Activated naive CD8-positive, alpha-beta T cell treated with anti-CD3 and anti-CD28 coated beads for 36 hours (primary cell): ENCODE results near the gene IL22. TPM values are rescaled to one million over a fixed set of nuclear protein-coding genes. Genes with fewer than 3 reads are reported as not detected.

Experiments
- DNase-seq: peaks from one replicate; pipeline ENCODE4 v3.0.0; 2021
- H3K27ac Mint-ChIP-seq: one replicate; pipeline ENCODE4 v1.8.0; 2022; ENCODE audit warnings: mild to moderate bottlenecking, moderate library complexity, mixed read lengths
- H3K27me3 Mint-ChIP-seq: one replicate; pipeline ENCODE4 v1.8.0; 2022; ENCODE audit warnings: mild to moderate bottlenecking, mixed read lengths
- H3K36me3 Mint-ChIP-seq: one replicate; pipeline ENCODE4 v1.8.0; 2021; ENCODE audit warnings: mild to moderate bottlenecking, mixed read lengths
- H3K4me1 Mint-ChIP-seq: one replicate; pipeline ENCODE4 v1.8.0; 2021; ENCODE audit warnings: mixed read lengths
- H3K4me3 Mint-ChIP-seq: one replicate; pipeline ENCODE4 v1.8.0; 2022; ENCODE audit warnings: mild to moderate bottlenecking, moderate library complexity, mixed read lengths
- H3K9me3 Mint-ChIP-seq: one replicate; pipeline ENCODE4 v1.8.0; 2022; ENCODE audit warnings: mixed read lengths
- total RNA-seq, 2 experiments: library from RNA; stranded (reverse); gene quantifications; one replicate each; pipeline ENCODE4 v1.2.3, GENCODE V29; 2021

IL22 gene
- total RNA-seq, 2 experiments from 2014 or later = 0.31 to 0.64 TPM

DNA sequence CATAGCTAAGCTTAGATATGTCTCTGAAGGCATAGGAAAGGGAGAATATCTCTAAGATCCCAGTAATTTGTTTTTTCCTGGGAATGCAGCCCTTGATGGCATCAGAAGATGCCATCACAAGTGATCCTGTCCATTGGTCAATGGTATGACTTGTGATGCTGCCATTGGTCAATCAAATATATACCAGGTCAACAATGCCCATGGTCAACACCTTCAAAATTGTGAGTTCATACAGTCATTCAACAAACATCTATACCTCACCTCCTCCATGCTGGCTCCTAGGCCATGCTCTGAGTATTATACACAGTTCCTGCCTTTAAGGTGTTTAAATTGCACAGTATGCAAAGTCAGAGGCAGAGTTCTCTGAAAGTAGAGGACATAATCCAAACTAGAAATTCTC, 19.3 kb upstream of the IL22 start:
- DNase-seq = no peak
- peaks cover 6% of the 10 kb centered on the region for H3K27me3 Mint-ChIP-seq
- H3K27ac Mint-ChIP-seq = no peak overlapping the region
- no peaks in the 10 kb centered on the region for H3K36me3 Mint-ChIP-seq
- no peak overlapping the region for H3K4me3 Mint-ChIP-seq
- H3K9me3 Mint-ChIP-seq = no peaks in the 10 kb centered on the region
- peaks cover 35% of the 10 kb centered on the region for H3K4me1 Mint-ChIP-seq

DNA sequence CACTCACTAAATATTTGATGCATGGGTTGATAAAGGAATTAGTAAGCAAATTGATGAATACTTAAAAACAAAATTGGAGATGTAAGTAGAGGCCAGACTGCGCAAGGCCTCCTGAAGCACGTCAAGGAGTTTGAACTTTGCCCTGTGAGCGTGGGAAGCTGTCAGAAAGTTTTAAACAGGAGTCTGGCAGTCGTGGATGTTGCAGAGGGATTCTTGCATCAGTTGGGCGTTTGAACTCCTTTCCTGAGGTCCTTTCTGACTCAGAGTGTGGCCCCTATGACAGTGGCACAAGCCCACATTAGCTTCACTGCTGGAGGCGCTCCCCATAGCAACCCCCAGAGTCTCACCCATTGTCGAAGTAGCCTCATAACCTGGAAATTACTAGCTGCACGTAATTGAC, 17.9 kb upstream of the IL22 start:
- H3K27ac Mint-ChIP-seq = no peak overlapping the region
- peaks cover 2% of the 10 kb centered on the region for H3K9me3 Mint-ChIP-seq
- no peak overlapping the region for H3K4me3 Mint-ChIP-seq
- peaks cover 6% of the 10 kb centered on the region for H3K27me3 Mint-ChIP-seq
- H3K4me1 Mint-ChIP-seq = peaks cover 36% of the 10 kb centered on the region
- peaks cover 3% of the 10 kb centered on the region for H3K36me3 Mint-ChIP-seq
- no peak for DNase-seq

DNA sequence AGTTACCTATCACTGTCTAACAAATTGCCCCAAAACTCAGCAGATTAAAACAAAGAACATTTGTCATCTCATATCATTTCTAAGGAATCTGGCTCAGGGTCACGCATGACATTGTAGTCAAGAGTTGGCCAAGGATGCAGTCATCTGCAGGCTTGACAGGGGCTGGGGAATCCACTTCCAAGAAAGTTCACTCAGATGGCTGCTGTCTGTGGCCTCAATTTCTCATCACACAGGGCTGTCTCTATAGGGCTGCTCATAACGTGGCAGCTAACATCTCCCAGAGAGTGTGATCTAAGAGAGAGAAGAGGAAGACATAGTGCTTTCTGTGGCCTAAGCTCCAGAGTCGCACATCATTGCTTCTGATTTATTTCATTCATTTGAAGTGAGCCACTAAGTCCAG, 17.0 kb upstream of the IL22 start:
- peaks cover 10% of the 10 kb centered on the region for H3K27me3 Mint-ChIP-seq
- no peak overlapping the region for H3K4me3 Mint-ChIP-seq
- no peak overlapping the region for H3K27ac Mint-ChIP-seq
- peaks cover 33% of the 10 kb centered on the region for H3K4me1 Mint-ChIP-seq
- DNase-seq = no peak
- H3K36me3 Mint-ChIP-seq = peaks cover 3% of the 10 kb centered on the region
- H3K9me3 Mint-ChIP-seq = peaks cover 2% of the 10 kb centered on the region

DNA sequence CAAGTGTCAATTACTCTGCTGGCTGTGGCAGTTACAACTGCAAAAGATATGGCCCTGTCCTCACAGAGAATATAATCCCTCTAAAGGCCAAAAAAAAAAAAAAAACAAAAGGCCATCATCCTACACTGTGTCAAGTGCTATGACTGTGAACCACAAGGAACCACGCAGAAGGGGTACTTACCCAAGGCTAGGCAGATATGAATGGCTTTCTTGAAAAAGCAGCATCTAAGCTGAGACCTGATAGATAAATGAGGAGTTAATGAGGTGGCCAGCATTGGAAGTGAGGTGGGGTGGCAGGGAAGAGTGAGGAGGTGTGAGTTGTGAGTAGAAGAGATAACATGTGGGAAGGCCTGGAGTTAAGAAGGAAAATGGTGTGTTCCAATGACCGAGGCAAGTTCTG, 16.4 kb upstream of the IL22 start:
- Mint-ChIP-seq H3K27ac (no peak overlapping the region), H3K27me3 (peaks cover 14% of the 10 kb centered on the region), H3K4me1 (peaks cover 37% of the 10 kb centered on the region), H3K4me3 (no peak overlapping the region), H3K36me3 (peaks cover 3% of the 10 kb centered on the region), H3K9me3 (peaks cover 2% of the 10 kb centered on the region)
- no peak for DNase-seq

DNA sequence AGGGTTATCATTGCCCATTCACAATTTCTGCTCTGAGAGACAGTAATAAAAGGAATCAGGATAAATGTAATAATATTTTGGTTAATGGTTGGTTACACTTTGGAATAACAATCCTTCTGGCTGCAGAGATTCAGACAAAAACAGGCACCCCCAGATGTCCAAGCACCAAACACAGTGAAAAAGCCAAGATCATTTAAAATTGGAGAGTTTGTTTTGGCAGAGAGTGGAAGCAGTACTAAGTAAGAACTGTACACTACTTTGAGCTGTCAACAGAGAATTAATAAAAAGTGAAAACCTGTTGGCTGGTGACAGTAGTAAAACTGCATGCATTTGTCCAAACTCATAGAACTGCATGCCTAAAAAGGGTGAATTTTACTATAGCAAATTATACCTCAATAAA, 15.6 kb upstream of the IL22 start:
- Mint-ChIP-seq H3K9me3 (peaks cover 2% of the 10 kb centered on the region), H3K27ac (peak overlapping the region; percentile 34), H3K4me1 (peaks cover 41% of the 10 kb centered on the region), H3K36me3 (peaks cover 3% of the 10 kb centered on the region), H3K27me3 (peaks cover 21% of the 10 kb centered on the region), H3K4me3 (no peak overlapping the region)
- DNase-seq = no peak

DNA sequence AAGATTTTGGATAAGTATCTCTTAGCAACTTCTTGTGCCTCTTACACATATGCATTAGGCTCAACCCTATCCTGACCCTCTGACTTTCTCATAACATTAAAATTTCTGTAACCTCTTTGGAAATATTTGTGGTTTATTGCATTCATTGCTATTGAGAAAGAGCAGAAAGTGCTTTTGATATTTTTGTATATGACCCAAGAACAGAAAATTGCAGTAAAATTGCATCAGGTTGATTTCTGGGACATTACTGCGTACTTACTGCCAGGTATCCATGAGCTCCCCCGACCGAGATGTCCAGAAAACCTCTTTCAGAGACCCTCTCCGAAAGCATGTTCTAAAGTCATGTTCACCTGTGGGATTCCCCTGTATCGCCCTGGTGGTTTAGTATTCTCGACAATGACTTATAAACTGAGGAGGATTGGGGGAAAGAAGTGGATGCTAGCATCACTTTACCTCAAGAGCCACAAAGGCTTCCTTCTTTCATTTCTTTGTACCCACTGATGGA, 14.5 kb upstream of the IL22 start:
- Mint-ChIP-seq H3K9me3 (peaks cover 2% of the 10 kb centered on the region), H3K4me1 (peaks cover 41% of the 10 kb centered on the region), H3K27me3 (peaks cover 21% of the 10 kb centered on the region), H3K27ac (peak overlapping the region; percentile 85), H3K4me3 (no peak overlapping the region), H3K36me3 (peaks cover 3% of the 10 kb centered on the region)
- peak; percentile 43 for DNase-seq

DNA sequence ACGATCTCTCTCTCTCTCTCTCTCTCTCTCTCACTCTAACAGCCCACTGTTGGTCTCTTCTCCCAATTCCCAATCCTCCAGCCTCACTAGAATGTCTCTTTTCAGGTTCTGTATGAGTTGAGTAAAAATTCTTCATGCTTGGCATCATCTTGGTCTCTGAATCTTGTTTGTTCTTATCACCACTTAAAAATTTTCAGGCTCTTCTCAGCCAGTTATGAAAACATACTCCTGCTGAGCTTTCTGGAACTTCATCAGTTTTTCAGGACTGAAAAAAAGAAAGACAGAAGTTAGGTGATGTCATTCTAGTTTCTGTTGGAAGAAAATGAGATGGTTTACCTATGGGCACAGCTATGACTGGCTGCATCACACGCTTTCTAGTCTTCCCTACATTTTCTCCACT, 11.5 kb upstream of the IL22 start:
- Mint-ChIP-seq H3K27ac (no peak overlapping the region), H3K36me3 (peaks cover 6% of the 10 kb centered on the region), H3K27me3 (peaks cover 16% of the 10 kb centered on the region), H3K4me1 (peaks cover 57% of the 10 kb centered on the region), H3K4me3 (no peak overlapping the region), H3K9me3 (peaks cover 2% of the 10 kb centered on the region)
- DNase-seq = no peak

DNA sequence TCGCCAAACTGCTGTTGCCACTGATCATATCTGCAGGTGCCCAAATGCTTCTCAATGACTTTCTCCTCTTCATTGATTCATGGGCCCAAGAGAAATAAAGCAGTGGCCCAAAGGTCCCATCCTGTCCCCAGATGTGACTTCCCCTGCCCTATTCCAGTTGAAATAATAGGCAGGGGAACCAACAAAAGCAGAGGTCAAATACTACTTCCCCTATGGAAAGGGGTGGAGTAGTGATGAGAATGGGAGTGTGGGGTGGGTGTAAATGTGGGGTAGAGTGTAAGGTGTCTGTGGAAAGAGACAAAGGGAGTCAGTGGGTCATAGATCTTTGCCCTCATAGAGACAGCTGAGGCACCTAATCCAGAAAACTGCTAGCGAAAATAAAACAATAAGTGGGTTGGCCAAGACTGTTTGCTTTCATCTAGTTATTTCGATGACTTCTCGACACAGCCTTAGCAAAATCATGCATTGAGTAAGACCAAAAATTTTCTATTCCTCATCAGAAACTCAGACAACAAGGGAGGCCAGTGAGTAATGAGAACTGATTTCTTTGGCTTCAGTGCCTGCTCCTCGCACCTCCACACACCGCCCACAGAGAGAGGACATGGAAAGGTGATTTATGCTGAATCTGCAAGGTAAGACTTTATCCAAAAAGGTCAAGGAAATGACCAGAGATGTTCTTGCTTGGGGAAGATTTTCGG, 10.9 kb upstream of the IL22 start:
- H3K27me3 Mint-ChIP-seq = peaks cover 16% of the 10 kb centered on the region
- no peak overlapping the region for H3K4me3 Mint-ChIP-seq
- peaks cover 2% of the 10 kb centered on the region for H3K9me3 Mint-ChIP-seq
- no peak for DNase-seq
- H3K27ac Mint-ChIP-seq = no peak overlapping the region
- peaks cover 6% of the 10 kb centered on the region for H3K36me3 Mint-ChIP-seq
- H3K4me1 Mint-ChIP-seq = peaks cover 57% of the 10 kb centered on the region

DNA sequence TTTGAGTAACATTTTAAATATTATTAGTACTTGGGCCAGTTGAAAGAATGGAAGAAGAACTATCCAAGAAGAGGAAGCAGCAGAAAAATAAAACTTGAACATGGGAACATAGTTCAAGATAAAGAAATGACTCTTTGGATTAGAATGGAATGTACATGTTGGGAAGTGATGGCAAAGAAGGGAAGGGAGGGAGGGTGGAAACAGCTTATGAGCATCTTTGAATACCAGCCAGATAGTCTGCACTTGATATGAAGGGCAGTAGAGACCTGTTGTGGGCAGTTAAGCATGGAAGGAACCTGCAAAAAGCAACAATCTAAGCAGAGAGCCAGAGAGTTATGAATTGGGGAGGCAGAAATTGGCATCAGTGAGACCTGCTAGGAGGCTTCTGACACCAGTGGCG, 10.0 kb upstream of the IL22 start:
- Mint-ChIP-seq H3K4me3 (no peak overlapping the region), H3K27ac (no peak overlapping the region), H3K9me3 (peaks cover 2% of the 10 kb centered on the region), H3K36me3 (peaks cover 6% of the 10 kb centered on the region), H3K27me3 (peaks cover 16% of the 10 kb centered on the region), H3K4me1 (peaks cover 54% of the 10 kb centered on the region)
- no peak for DNase-seq

DNA sequence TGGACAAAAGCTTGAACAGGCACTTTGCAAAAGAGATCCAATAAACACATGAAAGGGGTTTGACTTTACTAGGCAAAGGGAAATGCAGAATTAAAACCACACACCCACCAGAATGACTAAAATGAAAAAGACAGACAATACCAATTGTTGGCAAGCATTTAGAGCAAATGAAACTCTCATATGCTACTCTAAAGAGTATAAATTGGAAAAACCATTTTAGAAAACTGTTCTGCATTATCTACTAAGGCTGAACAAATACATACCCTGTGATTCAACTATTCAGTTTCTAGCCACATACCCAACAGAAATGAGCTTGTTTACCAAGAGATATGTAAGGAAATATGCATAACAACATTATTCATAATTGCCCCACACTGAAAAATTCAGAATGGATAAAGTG, 8.5 kb upstream of the IL22 start:
- Mint-ChIP-seq H3K27me3 (peaks cover 19% of the 10 kb centered on the region), H3K4me3 (no peak overlapping the region), H3K36me3 (peaks cover 6% of the 10 kb centered on the region)

DNA sequence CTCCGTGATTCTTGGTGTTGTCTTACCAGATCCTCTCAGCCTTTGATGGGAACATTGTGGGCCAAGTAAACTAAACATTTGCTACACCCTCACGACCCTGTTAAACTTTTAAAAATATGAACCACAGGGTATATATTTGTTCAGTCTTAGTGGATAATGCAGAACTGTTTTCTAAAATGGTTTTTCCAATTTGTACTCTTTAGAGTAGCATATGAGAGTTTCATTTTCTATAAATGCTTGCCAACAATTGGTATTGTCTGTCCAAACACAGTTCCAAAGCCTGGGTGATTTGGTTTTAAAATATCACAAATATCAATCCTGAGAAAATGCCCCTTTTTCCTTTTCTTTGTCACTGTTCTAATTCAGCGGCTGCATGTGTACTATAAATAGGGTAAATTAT, 6.7 kb upstream of the IL22 start:
- H3K4me3 Mint-ChIP-seq = no peak overlapping the region
- H3K36me3 Mint-ChIP-seq = peaks cover 3% of the 10 kb centered on the region
- H3K27ac Mint-ChIP-seq = no peak overlapping the region
- H3K27me3 Mint-ChIP-seq = peaks cover 15% of the 10 kb centered on the region
- H3K9me3 Mint-ChIP-seq = no peaks in the 10 kb centered on the region
- H3K4me1 Mint-ChIP-seq = peaks cover 45% of the 10 kb centered on the region
- no peak for DNase-seq

More for the DNA sequence above, 8.5 kb upstream of the IL22 start:
- Mint-ChIP-seq H3K4me1 (peaks cover 43% of the 10 kb centered on the region), H3K9me3 (peaks cover 2% of the 10 kb centered on the region), H3K27ac (no peak overlapping the region)
- DNase-seq = no peak

DNA sequence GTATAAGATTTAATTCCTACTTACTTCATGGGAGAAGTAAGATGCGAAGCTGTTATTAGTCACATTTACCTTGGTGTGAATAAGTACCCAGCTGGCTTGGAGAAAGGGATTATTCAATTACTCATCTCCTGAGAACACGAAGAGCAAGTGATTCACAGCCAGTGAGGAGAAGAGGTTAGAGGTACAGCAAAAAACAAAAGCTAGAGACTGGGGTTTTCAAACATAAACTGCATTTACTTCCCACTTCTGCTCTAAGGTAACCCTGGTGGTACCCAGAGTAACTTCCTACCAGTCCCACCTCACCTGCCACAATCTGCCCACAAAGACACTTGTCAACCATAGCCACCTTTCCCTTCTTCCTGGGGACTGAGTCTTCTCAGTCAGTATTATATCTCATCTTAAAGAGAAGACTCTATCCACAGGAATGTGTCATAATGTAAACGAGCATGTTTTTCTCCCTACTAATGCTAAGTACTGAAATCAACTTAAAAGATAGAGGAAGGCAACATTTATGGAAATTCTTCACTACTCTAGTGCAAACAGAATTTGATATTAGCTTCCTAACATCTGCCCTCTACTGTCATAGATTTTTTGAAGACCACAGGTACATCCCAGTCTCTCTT, 6.0 kb upstream of the IL22 start:
- peak; percentile 28 for DNase-seq
- Mint-ChIP-seq H3K27ac (peak overlapping the region; percentile 55), H3K4me3 (no peak overlapping the region), H3K4me1 (peaks cover 38% of the 10 kb centered on the region), H3K27me3 (peaks cover 8% of the 10 kb centered on the region), H3K9me3 (no peaks in the 10 kb centered on the region), H3K36me3 (peaks cover 3% of the 10 kb centered on the region)

DNA sequence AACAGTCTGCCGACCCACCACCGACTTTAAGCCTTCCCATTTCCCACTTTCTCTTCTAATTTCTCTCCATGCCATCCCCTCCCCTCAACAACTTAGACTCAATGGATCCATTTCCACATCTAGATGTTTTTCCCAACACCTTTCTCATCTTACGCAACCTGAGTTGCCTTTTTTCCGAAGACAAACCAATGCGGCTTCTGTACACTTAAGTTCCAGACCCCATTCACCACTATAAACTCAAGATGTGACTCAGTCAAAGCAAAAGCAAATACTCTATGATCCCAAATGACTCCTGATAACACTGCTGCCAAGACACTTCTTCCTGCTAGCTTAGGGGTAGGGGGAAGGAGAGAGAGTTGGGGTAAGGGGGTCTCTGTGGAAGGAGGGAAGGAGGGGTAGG, 1.3 kb downstream of the IL22 start:
- Mint-ChIP-seq H3K4me3 (no peak overlapping the region), H3K27me3 (peaks cover 28% of the 10 kb centered on the region), H3K27ac (no peak overlapping the region), H3K4me1 (peaks cover 6% of the 10 kb centered on the region), H3K36me3 (no peaks in the 10 kb centered on the region), H3K9me3 (no peaks in the 10 kb centered on the region)
- DNase-seq = no peak

DNA sequence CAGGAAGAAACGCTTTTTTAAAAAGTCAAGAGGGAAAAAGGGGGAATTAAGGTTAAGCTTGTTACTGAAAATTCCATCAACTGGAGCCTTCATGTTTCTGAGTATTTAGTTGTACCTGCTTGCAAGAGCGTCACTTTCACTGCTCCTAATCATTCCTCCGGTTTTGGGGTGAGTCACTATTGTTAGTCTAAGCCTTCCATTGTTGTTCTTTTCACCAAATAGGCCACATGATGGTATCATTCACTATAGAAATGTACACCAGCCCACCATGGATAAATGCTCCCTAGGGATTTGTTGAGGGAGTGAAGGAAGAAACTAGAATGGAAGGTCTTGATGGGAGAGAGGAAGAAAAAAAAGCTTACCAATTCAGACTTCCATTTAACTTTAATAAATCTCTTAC, 3.0 kb downstream of the IL22 start:
- no peak for DNase-seq
- no peaks in the 10 kb centered on the region for H3K9me3 Mint-ChIP-seq
- H3K4me3 Mint-ChIP-seq = no peak overlapping the region
- no peaks in the 10 kb centered on the region for H3K4me1 Mint-ChIP-seq
- peaks cover 28% of the 10 kb centered on the region for H3K27me3 Mint-ChIP-seq
- no peak overlapping the region for H3K27ac Mint-ChIP-seq
- no peaks in the 10 kb centered on the region for H3K36me3 Mint-ChIP-seq

DNA sequence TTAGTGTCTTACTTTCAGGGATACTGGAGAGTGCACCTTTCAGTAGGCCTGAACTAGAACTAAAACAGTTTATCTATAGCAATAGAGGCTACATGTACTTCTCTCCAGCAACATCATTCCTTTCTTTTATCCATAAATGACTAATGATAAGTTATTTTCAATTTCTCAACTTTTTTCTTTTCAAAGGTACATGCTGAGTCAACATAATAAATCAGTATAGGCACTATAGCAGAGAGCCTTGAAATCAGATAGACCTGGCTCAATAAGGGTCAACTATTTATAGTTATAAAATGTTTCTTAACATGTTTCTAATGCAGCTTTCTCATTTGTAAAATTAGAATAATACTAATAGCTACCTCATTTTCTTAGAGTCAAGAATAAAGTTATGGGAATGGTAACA, 5.6 kb downstream of the IL22 start:
- peaks cover under 1% of the 10 kb centered on the region for H3K9me3 Mint-ChIP-seq
- peaks cover under 1% of the 10 kb centered on the region for H3K36me3 Mint-ChIP-seq
- no peak overlapping the region for H3K4me3 Mint-ChIP-seq
- H3K4me1 Mint-ChIP-seq = peaks cover 3% of the 10 kb centered on the region
- no peak for DNase-seq
- peaks cover 23% of the 10 kb centered on the region for H3K27me3 Mint-ChIP-seq
- H3K27ac Mint-ChIP-seq = no peak overlapping the region

DNA sequence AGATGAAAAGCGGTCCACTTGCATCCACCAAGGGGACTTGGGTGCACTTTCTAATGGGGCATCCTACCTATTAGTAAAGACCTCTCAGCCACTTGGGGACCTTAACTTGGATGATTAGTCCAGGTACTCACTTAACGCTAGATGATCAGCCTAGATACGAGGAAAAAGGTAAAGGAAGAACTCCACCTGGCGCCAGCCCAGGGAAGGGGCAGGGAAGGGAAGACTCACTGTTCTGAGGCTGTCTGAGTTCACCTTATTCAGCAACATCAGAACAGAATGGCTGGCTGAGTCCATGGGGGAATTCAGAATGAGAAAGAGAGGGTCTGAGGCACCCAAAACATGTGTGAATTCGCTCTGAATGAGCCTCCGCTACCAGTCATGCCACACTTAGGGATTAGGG, 7.1 kb downstream of the IL22 start:
- Mint-ChIP-seq H3K27me3 (peaks cover 10% of the 10 kb centered on the region), H3K4me1 (peaks cover 9% of the 10 kb centered on the region), H3K27ac (no peak overlapping the region), H3K9me3 (peaks cover 8% of the 10 kb centered on the region), H3K4me3 (no peak overlapping the region), H3K36me3 (peaks cover 7% of the 10 kb centered on the region)
- DNase-seq = no peak
